NCI-H2171 (cell line): ENCODE measurements around the gene RFTN2.
"Not testable (repeated sequence)": the region's sequence is repeated elsewhere in the genome, so short reads cannot be mapped to it uniquely, and the experiment has no call there.

Experiments used
- DNase-seq: peaks from one replicate; lab custom pipeline; 2025; lab: John Stamatoyannopoulos, UW

RFTN2 gene

GRCh38 chr2:197675711-197676188 is 363 bp upstream of the RFTN2 start:
- no peak for DNase-seq

GRCh38 chr2:197674591-197674990 is 796 bp downstream of the RFTN2 start:
- peak; percentile 3 for DNase-seq

GRCh38 chr2:197674060-197674459 is 1.3 kb downstream of the RFTN2 start:
- DNase-seq, result no peak

- DNase-seq, result no peak
Observed at GRCh38 chr2:197673606-197674005, 1.8 kb downstream of the RFTN2 start.

- DNase-seq, result no peak
Observed at GRCh38 chr2:197673106-197673505, 2.3 kb downstream of the RFTN2 start.

GRCh38 chr2:197672371-197672893 is 3.0 kb downstream of the RFTN2 start:
- DNase-seq, result no peak

- DNase-seq, result no peak
Observed at GRCh38 chr2:197669077-197669476, 6.3 kb downstream of the RFTN2 start.

GRCh38 chr2:197668296-197668695 is 7.1 kb downstream of the RFTN2 start:
- no peak for DNase-seq

GRCh38 chr2:197666277-197666676 is 9.1 kb downstream of the RFTN2 start:
- no peak for DNase-seq

GRCh38 chr2:197661626-197662025 is 13.8 kb downstream of the RFTN2 start:
- no peak for DNase-seq

GRCh38 chr2:197657562-197657961 is 17.8 kb downstream of the RFTN2 start:
- no peak for DNase-seq

- no peak for DNase-seq
Observed at GRCh38 chr2:197647961-197648690, 27.3 kb downstream of the RFTN2 start.

GRCh38 chr2:197641666-197642065 is 33.7 kb downstream of the RFTN2 start:
- DNase-seq, result no peak

GRCh38 chr2:197640571-197641122 is 34.7 kb downstream of the RFTN2 start:
- DNase-seq, result not testable (repeated sequence)

- no peak for DNase-seq
Observed at GRCh38 chr2:197633109-197633657, 42.2 kb downstream of the RFTN2 start.

GRCh38 chr2:197628043-197628500 is 47.3 kb downstream of the RFTN2 start:
- DNase-seq, result no peak

GRCh38 chr2:197626965-197627625 is 48.3 kb downstream of the RFTN2 start:
- DNase-seq, result no peak

GRCh38 chr2:197620133-197620532 is 55.3 kb downstream of the RFTN2 start:
- no peak for DNase-seq

GRCh38 chr2:197615016-197615652 is 60.3 kb downstream of the RFTN2 start:
- DNase-seq, result no peak

- no peak for DNase-seq
Observed at GRCh38 chr2:197614532-197614931, 60.9 kb downstream of the RFTN2 start.

- no peak for DNase-seq
Observed at GRCh38 chr2:197613509-197613987, 61.8 kb downstream of the RFTN2 start.

GRCh38 chr2:197606180-197606579 is 69.2 kb downstream of the RFTN2 start:
- DNase-seq, result no peak
